Osteoblast (primary cell): ENCODE data around the gene AZI2. TPM values are rescaled to one million over a fixed set of nuclear protein-coding genes. Genes with fewer than 3 reads are reported as not detected.
A peak's percentile ranks its signal among the peaks of the same experiment; 100 is the strongest.

Experiments
- DNase-seq: peaks from one replicate; pipeline ENCODE4 v3.0.0; 2011; ENCODE audit warnings: low spot score, mixed read lengths; ENCODE audit not compliant: insufficient read length; ENCODE audit errors: missing footprints
- H2AFZ ChIP-seq: 2 replicates; pipeline ENCODE4 v1.6.0; 2011; ENCODE audit warnings: mild to moderate bottlenecking, low read length
- H3K27ac ChIP-seq: 2 replicates; pipeline ENCODE4 v1.5.1; 2011; ENCODE audit warnings: mild to moderate bottlenecking, low read depth, low read length, moderate library complexity
- H3K27me3 ChIP-seq: 2 replicates; pipeline ENCODE4 v1.6.0; 2012; ENCODE audit warnings: mild to moderate bottlenecking, control low read depth, inconsistent platforms, low read length, moderate library complexity; ENCODE audit not compliant: insufficient read depth
- H3K36me3 ChIP-seq: 2 replicates; pipeline ENCODE4 v1.5.1; 2011; ENCODE audit warnings: mild to moderate bottlenecking, low read length, control low read depth, moderate library complexity; ENCODE audit not compliant: insufficient read depth
- H3K4me1 ChIP-seq: 2 replicates; pipeline ENCODE4 v1.5.1; 2011; ENCODE audit warnings: mild to moderate bottlenecking, low read length, control low read depth, moderate library complexity; ENCODE audit not compliant: insufficient read depth
- H3K4me2 ChIP-seq: 2 replicates; pipeline ENCODE4 v1.6.0; 2011; ENCODE audit warnings: mild to moderate bottlenecking, low read length; ENCODE audit not compliant: insufficient read depth
- H3K4me3 ChIP-seq: fragments of 200-600 bp; sonication (generic); 3 replicates; pipeline ENCODE4 v1.5.1; 2012; ENCODE audit warnings: mild to moderate bottlenecking, low read length, inconsistent platforms; ENCODE audit not compliant: insufficient read depth
- H3K79me2 ChIP-seq: 2 replicates; pipeline ENCODE4 v1.6.0; 2012; ENCODE audit warnings: mild to moderate bottlenecking, low read length, control low read depth, inconsistent platforms; ENCODE audit not compliant: insufficient read depth
- H3K9me3 ChIP-seq: 2 replicates; pipeline ENCODE4 v1.5.1; 2011; ENCODE audit warnings: low read depth, low read length, control low read depth
- H4K20me1 ChIP-seq: 2 replicates; pipeline ENCODE4 v1.6.0; 2012; ENCODE audit warnings: mild to moderate bottlenecking, low read length, control low read depth; ENCODE audit not compliant: insufficient read depth
- total RNA-seq: library from RNA; depleted of rRNA; stranded (reverse); fragments of >200 nt; gene quantifications from 2 replicates; pipeline ENCODE4 v1.2.3, GENCODE V29; 2012
- TF ChIP-seq, protein P1 (sequence below): IDR thresholded peaks from 2 replicates; pipeline ENCODE4 v1.5.1; 2011; ENCODE audit warnings: mild to moderate bottlenecking, low read depth, low read length, moderate library complexity; ENCODE audit errors: extremely low read depth

AZI2 gene
- total RNA-seq, 1 donor = 149 TPM

DNA sequence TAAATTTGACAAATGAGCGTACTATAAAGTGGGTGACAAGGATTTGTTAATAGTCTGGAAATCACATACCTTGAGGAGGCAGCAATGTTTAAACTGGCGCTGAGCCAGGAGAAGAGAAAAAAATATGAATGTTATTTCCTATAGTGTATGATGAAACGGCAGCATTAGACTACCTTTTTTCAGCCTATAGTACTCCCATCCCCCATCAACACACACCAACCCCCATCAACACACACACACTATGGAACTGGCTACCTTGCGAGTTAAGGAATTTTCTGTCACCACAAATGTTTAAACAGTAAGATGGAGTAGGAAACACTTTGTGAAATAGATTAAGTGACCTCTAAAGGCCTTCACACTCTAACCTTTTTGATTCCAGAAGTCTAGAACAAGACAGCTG lies 46.9 kb downstream of the AZI2 start:
- Histone ChIP-seq H3K36me3 (no peaks in the 10 kb centered on the region), H3K79me2 (no peaks in the 10 kb centered on the region), H3K4me2 (no peak overlapping the region), H3K27me3 (no peaks in the 10 kb centered on the region), H3K27ac (no peak overlapping the region), H4K20me1 (no peaks in the 10 kb centered on the region), H3K9me3 (no peaks in the 10 kb centered on the region), H3K4me3 (no peak overlapping the region), H3K4me1 (no peaks in the 10 kb centered on the region), H2AFZ (no peak overlapping the region)
- TF ChIP-seq, protein P1, sequence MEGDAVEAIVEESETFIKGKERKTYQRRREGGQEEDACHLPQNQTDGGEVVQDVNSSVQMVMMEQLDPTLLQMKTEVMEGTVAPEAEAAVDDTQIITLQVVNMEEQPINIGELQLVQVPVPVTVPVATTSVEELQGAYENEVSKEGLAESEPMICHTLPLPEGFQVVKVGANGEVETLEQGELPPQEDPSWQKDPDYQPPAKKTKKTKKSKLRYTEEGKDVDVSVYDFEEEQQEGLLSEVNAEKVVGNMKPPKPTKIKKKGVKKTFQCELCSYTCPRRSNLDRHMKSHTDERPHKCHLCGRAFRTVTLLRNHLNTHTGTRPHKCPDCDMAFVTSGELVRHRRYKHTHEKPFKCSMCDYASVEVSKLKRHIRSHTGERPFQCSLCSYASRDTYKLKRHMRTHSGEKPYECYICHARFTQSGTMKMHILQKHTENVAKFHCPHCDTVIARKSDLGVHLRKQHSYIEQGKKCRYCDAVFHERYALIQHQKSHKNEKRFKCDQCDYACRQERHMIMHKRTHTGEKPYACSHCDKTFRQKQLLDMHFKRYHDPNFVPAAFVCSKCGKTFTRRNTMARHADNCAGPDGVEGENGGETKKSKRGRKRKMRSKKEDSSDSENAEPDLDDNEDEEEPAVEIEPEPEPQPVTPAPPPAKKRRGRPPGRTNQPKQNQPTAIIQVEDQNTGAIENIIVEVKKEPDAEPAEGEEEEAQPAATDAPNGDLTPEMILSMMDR = no peak
- DNase-seq = peak; percentile 1

DNA sequence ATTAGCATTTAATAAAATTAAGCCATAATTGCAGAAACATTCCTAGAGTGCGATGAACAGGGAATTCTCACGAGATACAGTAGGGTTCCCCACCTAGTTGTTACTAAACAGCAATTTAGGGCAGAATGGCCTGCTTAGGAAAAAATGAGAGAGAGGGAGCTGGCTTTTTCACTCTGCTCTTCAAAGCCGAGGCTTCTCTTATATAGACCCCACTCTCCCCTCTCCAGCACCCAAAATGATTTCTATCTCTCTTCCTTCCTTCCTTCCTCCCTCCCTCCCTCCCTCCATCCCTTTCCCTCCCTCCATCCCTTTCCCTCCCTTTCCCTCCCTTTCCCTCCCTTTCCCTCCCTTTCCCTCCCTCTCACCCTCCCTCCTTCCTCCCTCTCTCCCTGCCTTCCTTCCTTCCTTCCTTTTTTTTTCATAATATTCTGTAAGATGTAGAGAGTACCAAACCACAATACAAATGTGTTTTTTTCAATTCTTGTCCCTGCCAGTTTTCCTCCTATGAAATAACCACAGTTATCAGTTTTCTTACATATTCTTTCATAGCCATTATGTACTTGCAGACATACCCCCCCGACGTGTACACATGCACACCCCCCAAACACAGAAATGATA lies 48.2 kb downstream of the AZI2 start:
- Histone ChIP-seq H3K36me3 (no peaks in the 10 kb centered on the region), H3K4me2 (no peak overlapping the region), H3K9me3 (no peaks in the 10 kb centered on the region), H3K27me3 (no peaks in the 10 kb centered on the region), H3K4me1 (no peaks in the 10 kb centered on the region), H3K79me2 (no peaks in the 10 kb centered on the region), H2AFZ (no peak overlapping the region), H3K27ac (no peak overlapping the region), H3K4me3 (no peak overlapping the region), H4K20me1 (no peaks in the 10 kb centered on the region)
- TF ChIP-seq, protein P1 = no peak
- DNase-seq = no peak

DNA sequence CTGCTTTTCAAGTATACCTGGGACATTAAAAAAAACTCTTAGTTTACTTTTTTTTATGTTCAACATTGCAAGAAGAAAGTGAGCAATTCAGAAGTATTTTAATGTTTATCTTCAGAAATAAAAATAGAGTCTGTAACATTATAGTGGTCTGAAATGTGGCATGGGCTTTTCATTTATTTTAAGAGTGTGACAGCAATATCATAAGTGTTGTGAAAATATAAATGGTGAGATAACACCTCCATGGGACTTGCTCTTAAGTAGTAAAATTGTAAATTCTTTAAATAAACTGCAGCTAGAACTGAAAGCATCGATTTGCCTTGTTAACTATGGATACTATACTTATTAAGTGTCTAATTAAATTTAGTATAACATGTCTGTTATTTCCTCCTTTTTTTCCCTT lies 48.9 kb downstream of the AZI2 start:
- TF ChIP-seq, protein P1 = no peak
- H3K36me3 ChIP-seq = no peaks in the 10 kb centered on the region
- H4K20me1 ChIP-seq = no peaks in the 10 kb centered on the region
- peaks cover 4% of the 10 kb centered on the region for H3K4me1 ChIP-seq
- no peak overlapping the region for H3K4me2 ChIP-seq
- no peak overlapping the region for H3K4me3 ChIP-seq
- H3K27me3 ChIP-seq = no peaks in the 10 kb centered on the region
- H3K79me2 ChIP-seq = no peaks in the 10 kb centered on the region
- no peak overlapping the region for H2AFZ ChIP-seq
- no peaks in the 10 kb centered on the region for H3K9me3 ChIP-seq
- H3K27ac ChIP-seq = no peak overlapping the region
- peak; percentile 3 for DNase-seq

DNA sequence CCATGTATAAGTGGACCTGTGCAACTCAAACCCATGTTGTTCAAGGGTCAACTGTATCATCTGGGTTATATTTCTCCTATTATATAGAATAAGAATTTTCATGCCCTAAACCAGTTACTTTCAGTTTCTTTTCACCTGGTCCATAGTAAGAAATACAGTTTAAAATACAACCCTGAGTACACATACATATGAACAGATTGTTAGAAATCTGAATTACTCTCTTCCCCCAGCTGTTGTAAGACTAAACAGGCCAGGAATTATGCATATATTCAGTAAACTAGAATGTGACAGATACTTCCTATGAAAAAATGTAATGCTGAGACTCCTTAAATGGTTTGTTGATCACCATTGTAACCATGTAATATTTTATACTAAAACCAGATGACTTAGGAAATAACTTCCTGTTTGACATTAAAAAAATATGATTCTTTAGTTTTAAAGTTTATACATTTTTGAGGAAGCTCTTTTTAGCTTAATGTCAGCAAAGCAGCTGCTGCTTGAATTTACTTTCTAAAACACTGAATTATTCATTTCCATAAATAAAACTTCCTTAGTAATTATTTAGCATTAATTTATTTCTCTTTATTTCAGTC lies 52.6 kb downstream of the AZI2 start:
- TF ChIP-seq, protein P1 = no peak
- Histone ChIP-seq H3K4me1 (peaks cover 4% of the 10 kb centered on the region), H3K27me3 (no peaks in the 10 kb centered on the region), H3K79me2 (no peaks in the 10 kb centered on the region), H3K4me3 (peak overlapping the region; percentile 25), H4K20me1 (no peaks in the 10 kb centered on the region), H3K36me3 (no peaks in the 10 kb centered on the region), H3K4me2 (peak overlapping the region; percentile 74), H3K27ac (no peak overlapping the region), H3K9me3 (no peaks in the 10 kb centered on the region), H2AFZ (peak overlapping the region; percentile 54)
- DNase-seq = no peak
